ENCODE results near the gene CASP10. TPM values are rescaled to one million over a fixed set of nuclear protein-coding genes. Genes with fewer than 3 reads are reported as not detected.

The CASP10 gene
- total RNA-seq, result 10 to 100 TPM in 3 of 4 donors, 1 to 10 TPM in 1; 9.0 to 22.0 (median 15.0) TPM

DNA sequence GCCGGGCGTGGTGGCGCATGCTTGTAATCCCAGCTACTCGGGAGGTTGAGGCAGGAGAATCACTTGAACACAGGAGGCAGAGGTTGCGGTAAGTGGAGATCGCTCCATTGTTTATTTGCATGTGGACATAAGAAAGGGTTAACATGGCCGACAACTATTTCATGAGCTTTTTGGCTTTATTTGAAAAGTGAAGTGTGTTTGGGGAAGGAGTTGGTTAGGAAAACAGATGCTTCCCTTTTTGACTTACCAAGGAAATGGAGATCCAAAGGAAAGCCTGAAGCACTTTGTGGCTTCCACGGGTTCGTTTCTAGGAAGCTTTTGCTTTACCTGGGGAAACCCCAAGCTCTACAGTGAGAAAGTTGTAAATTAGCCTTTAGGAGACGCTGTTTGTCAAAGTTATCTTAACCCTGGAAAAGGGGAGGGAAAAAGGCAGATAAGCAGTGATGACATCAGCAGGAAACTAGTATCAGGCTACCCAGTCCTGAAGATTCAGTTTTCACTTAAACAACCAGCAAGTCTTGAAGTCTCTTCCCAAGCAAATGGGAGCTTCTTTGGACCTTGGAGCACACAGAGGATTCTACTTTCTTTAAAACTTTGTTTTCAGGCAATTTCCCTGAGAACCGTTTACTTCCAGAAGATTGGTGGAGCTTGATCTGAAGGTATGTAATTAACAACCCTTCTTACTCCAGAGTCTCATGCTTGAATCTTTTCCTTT lies at the start of gene CASP10:
CASP10 (plus strand) TSS at position 492 of the 715 bp plus-strand sequence. CDS start 2,637 bp downstream, outside the sequence.
- H3K4me1 ChIP-seq, result peaks cover 0 to 49% (median 9%) of the 10 kb centered on the region in 3 donors
- peak within 1 kb of the TSS; percentile 64 to 86 (median 76) for H3K27ac ChIP-seq
- WGBS, 2 donors, result 37 to 48% methylated on average over 11 of the region's 11 CpGs
- H3K36me3 ChIP-seq, result peaks cover 0 to 18% (median 0%) of the 10 kb centered on the region in 3 donors
- intact Hi-C loops (cut with DNase I), result no loop called here
- H3K27me3 ChIP-seq, result no peaks in the 10 kb centered on the region
- H3K9me3 ChIP-seq, result no peaks in the 10 kb centered on the region
- no peak for DNase-seq
- peak within 1 kb of the TSS; percentile 37 to 65 (median 47) for H3K4me3 ChIP-seq
- TF ChIP-seq POLR2A (IDR thresholded peaks at IDR 0.05), result peak in 2 of 4 donors; percentile 15 to 62
- peak in 5 of 6 experiments; percentile 34 to 79 (median 65) for TF ChIP-seq CTCF (IDR thresholded peaks at IDR 0.05)

GRCh38 chr2:201135386-201135785 lies 47.6 kb upstream of the CASP10 start:
- no peak for DNase-seq
- 59 to 73% methylated on average over 4 of the region's 4 CpGs for WGBS, 2 donors
- intact Hi-C loops (cut with DNase I), result no loop called here
- Histone ChIP-seq H3K4me1 (peaks cover 14 to 75% (median 56%) of the 10 kb centered on the region in 3 donors), H3K27ac (peak overlapping the region; percentile 15 to 100 (median 68)), H3K4me3 (no peak overlapping the region), H3K27me3 (no peaks in the 10 kb centered on the region), H3K9me3 (no peaks in the 10 kb centered on the region), H3K36me3 (peaks cover 33 to 77% (median 37%) of the 10 kb centered on the region in 3 donors)
- TF ChIP-seq POLR2A (IDR thresholded peaks at IDR 0.05) (no peak), CTCF (IDR thresholded peaks at IDR 0.05) (no peak)

- DNase-seq, result no peak
- Histone ChIP-seq H3K27ac (peak overlapping the region in 3 of 4 donors; percentile 12 to 40 (median 21)), H3K9me3 (no peaks in the 10 kb centered on the region), H3K4me3 (no peak overlapping the region), H3K4me1 (peaks cover 5 to 59% (median 41%) of the 10 kb centered on the region in 3 donors), H3K36me3 (peaks cover 26 to 93% (median 43%) of the 10 kb centered on the region in 3 donors), H3K27me3 (no peaks in the 10 kb centered on the region)
- no peak for TF ChIP-seq POLR2A (IDR thresholded peaks at IDR 0.05)
- no peak for TF ChIP-seq CTCF (IDR thresholded peaks at IDR 0.05)
- intact Hi-C loops (cut with DNase I), result no loop called here
- WGBS, 2 donors, result 50 to 67% methylated on average over 1 to 3 of the region's 3 CpGs
Observed at GRCh38 chr2:201136889-201137321, 46.0 kb upstream of the CASP10 start.

- Histone ChIP-seq H3K4me3 (no peak overlapping the region), H3K27me3 (no peaks in the 10 kb centered on the region), H3K4me1 (peaks cover 5 to 51% (median 33%) of the 10 kb centered on the region in 3 donors), H3K9me3 (no peaks in the 10 kb centered on the region), H3K36me3 (peaks cover 26 to 100% (median 47%) of the 10 kb centered on the region in 3 donors), H3K27ac (peak overlapping the region in 2 of 4 donors; percentile 21)
- no peak for DNase-seq
- intact Hi-C loops (cut with DNase I), result no loop called here
- WGBS, 2 donors, result 89 to 97% methylated on average over 13 to 22 of the region's 28 CpGs
- TF ChIP-seq POLR2A (IDR thresholded peaks at IDR 0.05) (no peak), CTCF (IDR thresholded peaks at IDR 0.05) (no peak)
Observed at GRCh38 chr2:201137505-201138400, 45.2 kb upstream of the CASP10 start.

Measured in esophagus squamous epithelium (tissue), 5 donors.